Stimulated activated CD4-positive, alpha-beta T cell treated with anti-CD3 and anti-CD28 coated beads, Interleukin-12 subunit alpha, Interleukin-12 subunit beta, amount 100 ng/mL, for 48 hours (primary cell): ENCODE data around the gene KIAA1671.

ENCODE experiments used
- DNase-seq, 3 donors: peaks; one replicate each; pipeline ENCODE4 v3.0.0-alpha.2; 2020; ENCODE audit warnings: low read depth in 2 of 3, low spot score in 1 of 3

The KIAA1671 gene

DNA sequence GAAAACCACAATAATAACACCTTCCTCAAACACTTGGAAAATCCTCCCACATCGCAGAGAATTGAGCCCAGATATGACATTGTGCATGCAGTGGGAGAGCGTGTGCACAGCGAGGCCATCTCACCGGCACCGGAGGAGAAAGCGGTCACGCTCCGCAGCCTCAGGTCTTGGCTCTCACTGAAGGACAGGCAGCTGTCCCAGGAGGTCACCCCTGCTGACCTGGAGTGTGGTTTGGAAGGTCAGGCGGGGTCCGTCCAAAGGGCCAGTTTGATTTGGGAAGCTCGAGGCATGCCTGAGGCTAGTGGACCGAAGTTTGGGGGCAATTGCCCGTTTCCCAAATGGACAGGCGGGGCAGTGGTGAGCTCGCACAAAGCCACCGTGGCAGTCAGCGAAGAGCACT lies 86.7 kb downstream of the KIAA1671 start:
- DNase-seq: no peak

DNA sequence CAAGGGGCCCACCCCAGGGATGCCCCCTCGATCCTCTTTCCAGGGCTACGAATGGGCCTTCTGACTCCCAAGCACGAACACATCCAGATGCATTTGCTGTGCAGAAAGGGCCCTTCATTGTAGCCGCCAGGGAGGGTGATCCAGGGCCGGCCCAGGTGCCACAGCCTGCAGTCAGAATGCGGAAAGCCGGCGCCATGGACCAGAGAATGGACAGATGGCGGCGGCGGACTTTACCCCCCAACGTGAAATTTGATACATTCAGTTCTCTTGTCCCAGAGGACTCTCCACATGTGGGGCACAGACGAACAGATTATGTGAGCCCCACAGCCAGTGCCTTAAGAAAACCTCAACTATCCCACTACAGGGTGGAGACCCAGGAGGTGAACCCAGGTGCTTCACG lies 87.2 kb downstream of the KIAA1671 start:
- no peak for DNase-seq

DNA sequence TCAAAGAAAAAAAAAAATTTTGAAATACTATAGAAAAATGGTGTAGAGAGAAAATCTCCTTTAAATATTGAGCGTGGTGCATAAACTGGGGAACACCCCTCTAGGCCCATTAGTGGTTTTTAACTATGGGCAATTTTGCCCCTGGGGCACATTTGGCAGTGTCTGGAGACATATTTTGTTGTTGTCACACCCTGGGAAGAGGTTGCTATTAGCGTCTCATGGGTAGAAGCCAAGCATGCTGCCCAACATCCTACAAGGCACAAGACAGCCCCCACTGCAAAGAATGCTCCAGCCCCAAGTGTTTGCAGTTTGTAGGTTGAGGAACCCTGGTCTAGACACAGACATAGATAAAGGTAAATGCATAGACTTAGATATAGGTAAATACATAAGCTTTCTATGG lies 92.6 kb downstream of the KIAA1671 start:
- DNase-seq: no peak

DNA sequence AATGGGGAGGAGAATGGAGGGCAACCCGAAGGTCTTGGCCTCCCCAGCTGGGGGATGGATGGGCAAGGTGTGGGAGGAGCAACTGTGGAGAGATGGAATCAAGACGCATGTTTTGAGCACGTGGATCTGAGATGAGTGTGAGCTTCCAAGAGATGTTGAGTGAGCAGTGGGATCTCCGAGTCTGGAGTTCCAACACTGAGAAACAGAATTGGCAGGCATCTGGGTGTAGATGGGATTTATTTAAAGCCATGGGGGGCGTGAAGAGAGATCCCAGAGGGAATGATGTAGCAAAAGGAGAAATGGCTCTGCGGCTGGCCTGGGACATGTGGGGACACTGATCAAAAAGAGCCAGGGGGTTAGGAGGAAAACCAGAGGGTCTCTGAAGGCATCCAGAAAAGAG lies 95.6 kb downstream of the KIAA1671 start:
- DNase-seq: no peak

DNA sequence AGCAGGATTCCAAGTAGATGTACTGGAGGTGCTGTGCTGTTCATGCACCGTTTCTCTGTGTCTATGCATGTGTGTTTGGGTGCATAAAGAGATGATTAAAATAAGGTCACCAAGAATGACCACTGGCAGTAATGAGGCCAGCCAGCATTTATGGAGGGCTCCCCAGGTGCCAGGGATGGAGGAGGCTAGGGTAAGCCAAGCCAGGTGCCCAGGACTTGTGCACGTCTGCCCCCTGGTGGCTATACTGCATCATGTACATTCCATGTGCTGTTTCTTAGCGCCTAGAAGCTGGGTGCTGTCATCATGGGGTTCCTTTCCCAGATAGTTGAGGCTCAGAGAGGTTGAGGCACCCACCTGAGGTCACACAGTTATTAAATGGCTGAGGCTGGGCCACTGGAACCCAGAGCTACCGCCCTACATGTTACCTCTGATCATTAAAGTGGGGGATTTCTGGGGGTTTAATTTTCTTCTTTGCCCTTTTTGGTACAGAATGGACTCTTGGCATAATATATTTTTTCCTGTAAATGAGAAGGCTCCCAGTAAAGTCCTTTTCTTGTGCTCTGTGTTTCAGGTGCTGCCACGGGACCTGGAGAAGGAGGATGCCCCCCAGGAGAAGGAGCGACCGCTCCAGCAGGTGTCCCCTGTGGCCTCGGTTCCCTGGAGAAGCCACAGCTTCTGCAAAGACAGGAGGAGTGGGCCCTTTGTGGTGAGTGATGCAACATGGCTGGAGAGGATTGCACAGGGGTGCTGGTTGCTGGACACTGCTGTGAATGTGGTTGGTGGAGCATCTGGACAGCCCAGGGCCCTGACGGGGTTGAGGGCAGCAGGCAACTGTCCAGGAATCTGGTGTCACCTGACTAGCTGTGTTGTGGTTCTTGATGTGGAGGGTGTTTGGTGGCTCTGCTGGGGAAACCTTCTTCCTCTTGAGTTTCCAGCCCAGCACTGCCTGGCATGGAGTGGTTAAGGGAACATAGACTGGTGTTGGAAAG lies 96.4 kb downstream of the KIAA1671 start:
- DNase-seq: peak in 2 of 3 donors; percentile 49 to 70

DNA sequence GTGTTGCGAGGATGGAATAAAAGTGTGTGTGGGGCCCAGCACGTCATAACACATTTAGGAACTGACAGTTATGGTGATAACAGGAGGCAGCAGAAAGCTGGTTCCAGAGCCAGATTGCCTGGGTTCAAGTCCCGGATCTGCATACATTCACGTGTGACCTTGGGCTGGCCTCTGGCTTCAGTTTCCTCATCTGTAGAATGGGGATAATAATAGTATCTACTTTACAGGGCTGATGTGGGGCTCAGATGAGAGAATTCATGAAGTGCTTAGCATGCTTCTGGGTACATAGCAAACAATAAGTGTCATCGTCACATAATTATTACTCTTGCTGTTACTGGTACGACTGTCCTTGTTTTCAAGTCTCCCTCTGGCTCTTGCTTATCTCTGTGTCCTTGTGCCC lies 97.3 kb downstream of the KIAA1671 start:
- DNase-seq: no peak

DNA sequence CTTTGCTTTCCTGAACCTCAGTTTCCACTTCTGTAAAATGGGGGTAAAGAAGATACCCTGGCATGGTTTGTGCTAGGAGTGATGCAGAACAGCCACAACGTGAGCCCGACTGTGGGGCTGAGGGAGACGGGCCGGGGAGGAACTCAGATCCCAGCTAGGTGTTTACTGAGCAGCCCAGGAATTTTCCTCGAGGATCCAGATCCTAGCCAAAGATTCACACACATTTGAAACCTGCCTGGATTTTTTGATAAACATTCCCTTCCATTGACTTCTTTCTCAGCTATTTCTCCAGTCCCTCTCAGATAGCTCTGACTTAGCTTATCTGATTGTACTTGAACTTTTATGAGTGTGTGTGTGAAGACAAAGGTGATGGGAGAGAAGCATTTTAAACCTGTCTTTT lies 98.0 kb downstream of the KIAA1671 start:
- no peak for DNase-seq

DNA sequence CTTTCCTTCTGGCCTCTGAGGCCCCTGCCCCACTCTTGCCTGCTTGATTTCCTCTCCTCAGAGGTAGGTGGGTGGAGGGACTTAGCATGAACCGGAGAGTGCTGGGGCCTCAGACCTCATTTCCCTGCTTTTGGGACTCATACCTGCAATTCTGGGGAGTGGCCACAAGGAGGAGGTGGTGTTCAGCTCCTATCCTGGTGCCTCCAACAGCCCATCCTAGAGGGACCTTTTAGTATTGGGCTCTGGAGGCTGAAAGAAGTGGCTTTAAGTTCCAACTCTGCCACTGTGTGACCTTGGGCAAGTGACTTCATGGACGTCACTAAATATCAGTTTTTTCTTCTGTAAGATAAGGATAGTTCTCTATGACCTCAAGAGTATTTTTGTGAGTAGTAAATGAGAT lies 98.6 kb downstream of the KIAA1671 start:
- DNase-seq: no peak

DNA sequence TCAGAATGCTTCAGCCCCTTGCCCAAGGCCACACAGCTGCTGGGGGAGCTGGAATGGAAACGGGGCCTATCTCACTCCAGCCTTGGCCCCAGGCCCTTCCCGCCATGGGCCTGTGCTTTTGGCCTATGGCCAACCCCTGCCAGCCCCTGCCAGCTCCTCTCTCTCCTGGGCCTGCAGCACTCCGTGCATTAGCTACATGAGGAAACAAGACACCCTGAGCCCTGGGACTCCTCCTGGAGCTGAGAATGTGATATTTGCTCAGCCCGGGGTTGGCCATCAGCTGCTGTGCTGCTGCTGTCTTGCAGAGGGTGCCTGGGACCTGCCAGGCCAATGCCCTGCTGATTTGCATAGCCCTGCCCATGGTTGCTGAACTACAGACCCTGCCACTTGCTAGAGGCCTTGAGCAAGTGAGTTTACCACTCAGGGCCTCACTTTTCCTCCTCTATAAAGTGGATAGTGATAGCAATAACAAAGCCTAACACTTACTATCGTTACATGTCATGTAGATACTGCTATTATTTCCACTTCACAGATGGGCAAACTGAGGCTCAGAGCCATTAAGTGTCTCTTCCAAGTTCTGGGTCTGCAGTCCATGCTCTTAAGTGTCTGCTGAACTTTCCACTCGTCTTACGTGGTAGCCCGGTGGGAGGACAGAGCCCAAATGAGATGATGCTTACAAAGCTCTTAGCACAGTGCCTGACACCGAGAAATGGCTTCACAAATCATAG lies 99.6 kb downstream of the KIAA1671 start:
- no peak for DNase-seq

DNA sequence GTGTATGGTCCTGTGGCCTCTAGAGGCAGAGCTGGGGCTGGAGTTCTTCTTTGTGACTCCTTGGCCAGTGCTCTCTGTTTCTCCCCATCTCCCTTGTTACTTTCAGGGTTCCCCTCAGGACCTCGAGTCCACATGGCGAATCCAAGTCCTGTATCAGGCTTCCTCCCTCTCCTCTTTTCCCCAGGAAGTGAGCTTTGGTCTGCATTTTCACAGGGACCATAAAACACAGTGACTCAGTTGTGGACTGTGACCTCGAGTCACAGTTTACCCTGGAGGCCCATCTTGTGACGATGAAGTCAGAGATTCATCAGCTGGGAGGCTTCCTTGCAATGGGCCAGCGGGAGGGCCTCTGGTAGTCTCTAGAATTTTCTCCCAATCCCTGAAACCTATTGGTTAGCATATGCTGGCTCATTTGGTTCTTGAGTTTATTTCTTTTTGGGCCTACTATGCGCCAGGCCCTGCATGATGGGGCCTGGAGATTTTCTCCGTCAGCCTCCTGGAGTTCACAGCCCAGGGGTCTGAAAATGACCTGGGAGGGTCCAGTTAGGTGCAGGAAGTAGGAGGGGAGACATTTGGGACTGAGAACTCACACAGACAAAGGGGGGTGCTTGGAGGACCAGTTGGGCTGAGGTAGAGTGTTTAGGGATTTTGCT lies 100.8 kb downstream of the KIAA1671 start:
- no peak for DNase-seq

DNA sequence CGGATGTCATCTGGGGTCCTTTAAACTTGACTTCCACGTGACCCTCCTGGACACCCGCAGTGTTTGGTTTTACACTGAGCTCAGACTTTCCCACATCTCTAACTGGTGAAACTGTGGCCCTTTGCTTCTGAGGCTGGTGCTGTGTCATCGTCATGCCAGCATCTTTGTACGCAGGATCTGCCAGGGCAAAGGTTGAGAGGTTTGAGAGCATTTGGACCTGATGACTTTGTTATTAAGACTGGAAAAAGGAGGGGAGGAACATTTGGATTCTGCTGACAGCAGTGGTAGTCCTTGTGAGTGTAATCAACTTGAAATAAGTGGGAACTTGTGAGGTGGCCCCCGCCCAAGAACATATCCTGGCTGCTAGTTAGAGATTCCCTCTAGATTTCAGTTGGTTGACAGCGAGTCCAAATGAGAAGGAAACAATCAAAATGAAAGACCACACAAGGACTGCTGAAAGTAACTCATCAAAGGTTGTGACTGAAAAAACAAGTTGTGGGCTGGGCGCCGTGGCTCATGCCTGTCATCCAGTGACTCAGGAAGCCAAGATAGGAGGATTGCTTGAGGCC lies 102.5 kb downstream of the KIAA1671 start:
- peak in 2 of 3 donors; percentile 72 for DNase-seq

DNA sequence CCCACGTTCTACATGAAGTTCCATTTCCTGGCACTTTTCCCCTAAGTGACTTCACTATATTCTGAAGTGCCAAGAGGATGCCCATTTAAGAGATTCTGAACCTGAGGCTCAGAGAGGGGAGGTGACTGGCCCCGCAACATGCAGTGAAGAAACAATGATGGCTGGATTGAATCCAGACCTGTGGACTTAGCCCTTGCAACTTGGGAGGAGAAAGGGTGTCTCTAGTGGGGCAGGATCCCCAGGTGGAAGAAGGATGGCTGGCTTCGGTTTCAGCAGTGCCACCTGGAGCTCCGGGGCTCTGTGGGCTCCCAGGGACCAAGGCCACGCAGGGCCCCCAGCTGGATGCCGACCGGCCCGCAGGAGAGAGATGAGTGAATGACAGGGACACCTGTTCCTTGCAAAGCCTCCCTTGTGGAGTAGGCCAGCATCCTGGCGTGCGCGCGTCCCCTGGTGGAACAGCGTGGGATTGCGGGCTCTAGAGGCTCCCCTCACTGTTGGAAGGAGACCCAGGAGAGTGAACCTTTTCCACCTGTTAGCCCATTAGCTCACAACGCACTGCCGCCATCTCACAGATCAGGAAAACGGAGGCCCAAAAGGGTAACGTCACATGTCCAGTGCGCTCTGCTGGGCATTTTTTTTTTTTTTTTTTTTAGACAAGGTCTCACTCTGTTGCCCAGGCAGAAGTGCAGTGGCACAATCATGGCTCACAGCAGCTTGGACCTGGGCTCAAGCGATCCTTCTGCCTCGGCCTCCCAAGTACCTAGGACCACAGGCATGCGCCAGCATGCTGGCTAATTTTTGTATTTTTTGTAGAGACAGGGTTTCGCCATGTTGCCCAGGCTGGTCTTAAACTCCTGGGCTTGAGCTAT lies 104.7 kb downstream of the KIAA1671 start:
- peak; percentile 80 to 89 (median 80) for DNase-seq

DNA sequence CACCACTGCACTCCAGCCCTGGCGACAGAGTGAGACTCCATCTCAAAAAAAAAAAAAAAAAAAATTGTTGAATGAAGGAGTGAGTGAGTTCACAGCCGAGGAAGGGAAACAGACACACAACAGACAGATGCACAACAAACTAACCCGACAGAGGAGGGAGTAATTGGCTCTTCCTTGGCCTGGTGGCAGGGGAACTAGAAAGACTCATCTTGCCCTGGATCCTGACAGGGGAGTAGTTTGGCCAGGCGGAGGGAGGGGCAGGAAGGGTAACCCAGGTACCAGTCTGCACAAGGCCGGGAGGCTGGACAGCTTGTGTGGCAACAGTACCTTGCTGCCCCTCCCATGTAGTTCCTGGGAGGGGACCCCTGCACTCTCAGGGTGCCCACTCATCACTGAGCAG lies 106.9 kb downstream of the KIAA1671 start:
- DNase-seq: no peak

DNA sequence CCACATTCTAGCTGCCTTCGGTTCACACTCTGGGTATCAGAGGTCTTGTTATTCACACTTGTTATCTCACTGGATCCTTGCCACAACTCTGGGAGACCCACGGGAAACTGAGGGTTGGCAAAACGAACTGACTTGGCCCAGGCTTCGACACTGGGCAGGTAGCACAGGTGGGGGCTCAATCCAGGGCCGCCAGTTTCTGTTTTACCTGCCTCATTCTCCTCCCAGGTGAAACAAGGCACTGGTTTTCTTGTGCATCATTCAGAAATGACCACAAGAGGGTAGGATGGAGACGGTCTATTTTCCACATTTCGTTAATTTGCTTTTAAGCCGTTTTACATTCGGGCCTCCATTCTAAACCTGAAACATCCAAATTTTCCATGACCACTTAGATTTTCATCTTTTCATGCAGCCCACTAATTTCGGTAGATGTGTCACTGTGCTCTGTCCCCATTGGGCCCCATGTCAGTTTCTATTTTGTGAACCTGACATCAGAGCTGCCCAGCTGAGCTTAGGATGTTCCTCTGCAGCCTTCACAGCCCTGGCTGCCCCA lies 108.1 kb downstream of the KIAA1671 start:
- peak in 2 of 3 donors; percentile 39 to 51 for DNase-seq

DNA sequence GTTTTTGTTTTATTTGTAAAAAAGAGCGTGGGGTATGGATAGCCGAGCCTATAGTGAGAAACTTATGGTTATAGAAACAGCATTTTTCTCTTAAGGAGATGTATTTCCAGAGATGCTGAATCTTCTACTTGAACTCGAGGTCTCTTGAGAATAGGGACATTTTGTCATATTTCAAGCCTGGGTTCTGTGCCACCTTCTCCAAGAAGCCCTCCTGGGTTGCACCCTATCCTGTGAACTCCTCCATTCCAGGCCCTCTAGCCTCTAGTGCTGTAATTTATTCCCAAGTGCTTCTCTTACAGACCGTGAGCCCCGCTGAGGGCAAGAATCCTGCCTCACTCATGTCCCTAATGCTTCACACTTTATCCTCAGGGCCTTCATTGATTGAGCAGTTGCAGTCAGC lies 108.6 kb downstream of the KIAA1671 start:
- DNase-seq: no peak

DNA sequence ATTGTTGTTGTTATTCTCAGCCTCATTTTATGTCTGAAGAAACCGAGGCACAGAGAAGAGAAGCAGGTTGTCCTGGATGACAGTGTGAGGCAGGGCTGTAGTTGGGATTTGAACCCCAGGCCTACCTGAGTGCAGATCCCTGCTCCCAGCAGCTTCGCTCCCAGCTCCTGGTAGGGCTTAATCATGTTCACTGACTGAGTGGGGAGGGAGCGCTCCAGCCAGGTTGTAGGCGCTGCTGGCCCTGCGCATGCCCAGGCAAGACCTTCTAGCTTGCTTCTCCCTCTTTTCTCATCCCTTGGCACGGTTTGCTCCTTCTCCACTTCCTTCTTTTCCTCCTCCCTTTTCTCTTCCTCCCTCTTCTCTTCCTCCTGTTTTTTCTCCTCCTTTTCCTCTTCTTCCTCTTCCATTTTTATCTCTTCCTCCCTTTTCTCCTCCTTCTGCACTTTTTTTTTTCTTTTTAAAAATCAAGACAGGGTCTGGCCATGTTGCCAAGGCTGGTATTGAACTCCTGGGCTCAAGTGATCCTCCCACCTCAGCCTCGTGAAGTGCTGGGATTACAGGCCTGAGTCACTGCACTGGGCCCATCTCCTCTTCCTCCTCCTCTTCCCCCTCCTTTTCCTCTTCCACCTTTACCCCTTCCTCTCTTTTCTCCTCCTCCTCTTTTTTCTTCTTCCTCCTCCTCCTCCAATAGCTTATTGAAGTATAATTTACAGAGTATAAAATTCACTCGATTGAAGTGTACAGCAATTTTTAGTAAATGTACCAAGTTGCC lies 109.3 kb downstream of the KIAA1671 start:
- no peak for DNase-seq

DNA sequence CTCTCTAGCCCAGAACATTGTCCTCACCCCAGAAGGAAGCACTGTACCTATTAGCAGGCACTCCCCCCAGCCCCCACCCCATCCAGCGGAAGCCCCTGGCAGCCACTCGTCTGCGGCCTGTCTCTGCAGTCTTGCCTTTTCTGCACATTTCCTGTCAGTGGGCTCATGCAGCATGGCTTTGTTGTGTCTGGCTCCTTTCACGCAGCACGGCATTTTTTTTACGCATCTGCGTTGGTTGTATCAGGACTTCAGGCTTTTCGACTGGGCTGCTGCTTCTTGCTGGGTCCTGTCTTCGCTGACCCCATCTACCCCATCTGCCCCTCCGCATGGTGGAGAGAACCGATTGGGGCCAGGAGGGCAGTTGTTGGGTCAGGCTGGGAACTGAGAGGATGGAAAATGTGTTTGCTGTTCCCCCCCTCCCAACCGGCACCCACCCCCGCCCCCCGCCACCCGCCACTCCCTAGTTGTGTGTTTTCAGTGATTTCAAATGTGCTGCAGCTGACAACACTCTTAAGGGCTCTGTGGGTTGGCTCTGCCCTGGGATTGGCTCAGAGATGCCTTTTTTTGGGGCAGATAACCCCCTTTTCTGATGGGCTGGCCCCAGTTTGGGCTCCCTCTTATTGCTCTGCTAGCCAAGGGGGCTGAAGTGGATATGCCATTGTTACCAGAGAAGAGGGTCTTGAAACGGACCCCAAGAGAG lies 110.0 kb downstream of the KIAA1671 start:
- DNase-seq: no peak

DNA sequence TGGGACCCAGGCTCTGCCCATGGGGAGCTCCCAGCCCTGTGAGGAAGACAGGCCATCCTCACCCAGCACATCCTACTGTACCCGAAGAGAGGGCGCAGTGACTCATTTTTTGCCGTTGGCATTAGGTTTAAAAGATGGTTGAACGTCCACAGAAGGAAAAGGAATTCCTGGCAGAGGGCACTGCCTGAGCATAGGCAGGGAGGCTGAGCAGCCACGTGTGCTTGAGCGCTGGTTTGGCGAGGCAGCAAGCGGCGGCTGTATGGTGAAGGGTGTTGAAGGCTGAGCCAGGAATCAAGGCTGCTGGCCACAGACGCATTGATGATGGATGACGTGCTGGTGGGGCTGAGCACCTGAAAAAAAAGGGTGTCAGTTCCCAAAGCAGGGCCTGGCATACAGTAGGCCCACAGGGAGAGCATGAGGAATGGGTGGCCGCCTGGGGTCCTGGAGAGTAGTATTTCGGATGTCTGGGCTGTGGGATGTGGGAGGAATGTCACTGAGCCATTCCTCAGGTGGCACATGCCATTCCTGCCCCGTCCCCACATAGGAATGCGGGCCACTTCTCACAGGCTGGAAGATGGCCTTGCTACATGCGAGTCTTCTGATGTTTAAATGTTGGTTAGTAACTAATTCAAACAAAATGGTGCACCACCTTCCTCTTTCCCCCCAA lies 112.5 kb downstream of the KIAA1671 start:
- DNase-seq: no peak
